Stimulated activated effector memory CD8-positive, alpha-beta T cell treated with anti-CD3 and anti-CD28 coated beads, Interleukin-12 subunit alpha, Interleukin-12 subunit beta, amount 100 ng/mL, for 72 hours (primary cell): ENCODE data around the gene GNA12.
"Not testable (repeated sequence)": the region's sequence is repeated elsewhere in the genome, so short reads cannot be mapped to it uniquely, and the experiment has no call there.

Experiments
- ATAC-seq: fragments of 150-1000 bp; cut with Tn5 transposase; 2 replicates; pipeline ENCODE4 v1.10.0; 2021
- DNase-seq, 2 donors: peaks; one replicate each; pipeline ENCODE4 v3.0.0; 2021 to 2022; ENCODE audit warnings: low spot score in 2 of 2
- H3K27ac Mint-ChIP-seq: one replicate; pipeline ENCODE4 v1.8.0; 2022; ENCODE audit warnings: mild to moderate bottlenecking, mixed read lengths
- H3K36me3 Mint-ChIP-seq: one replicate; pipeline ENCODE4 v1.8.0; 2022; ENCODE audit warnings: mild to moderate bottlenecking, mixed read lengths
- H3K4me1 Mint-ChIP-seq: one replicate; pipeline ENCODE4 v1.8.0; 2022; ENCODE audit warnings: mixed read lengths
- H3K4me3 Mint-ChIP-seq: one replicate; pipeline ENCODE4 v1.8.0; 2022; ENCODE audit warnings: mild to moderate bottlenecking, mixed read lengths
- H3K9me3 Mint-ChIP-seq: one replicate; pipeline ENCODE4 v1.8.0; 2022; ENCODE audit warnings: mixed read lengths

GNA12 gene

GRCh38 chr7:2726316-2727018 is 117.6 kb downstream of the GNA12 start:
- H3K36me3 Mint-ChIP-seq = no peaks in the 10 kb centered on the region
- H3K4me3 Mint-ChIP-seq = no peak overlapping the region
- no peaks in the 10 kb centered on the region for H3K4me1 Mint-ChIP-seq
- ATAC-seq (no peak), DNase-seq (no peak)
- H3K27ac Mint-ChIP-seq = peak overlapping the region; percentile 26
- no peaks in the 10 kb centered on the region for H3K9me3 Mint-ChIP-seq

- Mint-ChIP-seq H3K27ac (no peak overlapping the region), H3K4me1 (peaks cover 7% of the 10 kb centered on the region), H3K36me3 (peaks cover 8% of the 10 kb centered on the region), H3K4me3 (no peak overlapping the region), H3K9me3 (no peaks in the 10 kb centered on the region)
- DNase-seq (no peak), ATAC-seq (no peak)
Observed at GRCh38 chr7:2725178-2726105, 118.7 kb downstream of the GNA12 start.

GRCh38 chr7:2724453-2725177 is 119.5 kb downstream of the GNA12 start:
- H3K9me3 Mint-ChIP-seq = no peaks in the 10 kb centered on the region
- DNase-seq (no peak), ATAC-seq (no peak)
- no peak overlapping the region for H3K27ac Mint-ChIP-seq
- no peak overlapping the region for H3K4me3 Mint-ChIP-seq
- peaks cover 13% of the 10 kb centered on the region for H3K4me1 Mint-ChIP-seq
- peaks cover 8% of the 10 kb centered on the region for H3K36me3 Mint-ChIP-seq

GRCh38 chr7:2724036-2724435 is 120.1 kb downstream of the GNA12 start:
- H3K4me3 Mint-ChIP-seq, H3K27ac Mint-ChIP-seq: not testable (repeated sequence)

GRCh38 chr7:2723138-2723850 is 120.8 kb downstream of the GNA12 start:
- no peak overlapping the region for H3K27ac Mint-ChIP-seq
- DNase-seq (no peak), ATAC-seq (no peak)
- H3K36me3 Mint-ChIP-seq = peaks cover 8% of the 10 kb centered on the region
- no peaks in the 10 kb centered on the region for H3K9me3 Mint-ChIP-seq
- peaks cover 22% of the 10 kb centered on the region for H3K4me1 Mint-ChIP-seq
- H3K4me3 Mint-ChIP-seq = no peak overlapping the region

More at GRCh38 chr7:2724036-2724435, 120.1 kb downstream of the GNA12 start:
- H3K4me1 Mint-ChIP-seq = peaks cover 15% of the 10 kb centered on the region
- DNase-seq, H3K9me3 Mint-ChIP-seq, ATAC-seq, H3K36me3 Mint-ChIP-seq: not testable (repeated sequence)

GRCh38 chr7:2722591-2722990 is 121.5 kb downstream of the GNA12 start:
- Mint-ChIP-seq H3K4me3 (no peak overlapping the region), H3K9me3 (no peaks in the 10 kb centered on the region), H3K36me3 (peaks cover 8% of the 10 kb centered on the region), H3K4me1 (peaks cover 28% of the 10 kb centered on the region), H3K27ac (no peak overlapping the region)
- DNase-seq (no peak), ATAC-seq (no peak)

- H3K27ac Mint-ChIP-seq = no peak overlapping the region
- H3K4me3 Mint-ChIP-seq = no peak overlapping the region
- H3K36me3 Mint-ChIP-seq = peaks cover 8% of the 10 kb centered on the region
- DNase-seq (no peak), ATAC-seq (no peak)
- no peaks in the 10 kb centered on the region for H3K9me3 Mint-ChIP-seq
- H3K4me1 Mint-ChIP-seq = peaks cover 36% of the 10 kb centered on the region
Observed at GRCh38 chr7:2721842-2722241, 122.3 kb downstream of the GNA12 start.

- peak overlapping the region; percentile 43 for H3K4me3 Mint-ChIP-seq
- peaks cover 8% of the 10 kb centered on the region for H3K36me3 Mint-ChIP-seq
- H3K9me3 Mint-ChIP-seq = no peaks in the 10 kb centered on the region
- ATAC-seq (peak; percentile 46), DNase-seq (no peak)
- no peak overlapping the region for H3K27ac Mint-ChIP-seq
- peaks cover 54% of the 10 kb centered on the region for H3K4me1 Mint-ChIP-seq
Observed at GRCh38 chr7:2720024-2720423, 124.1 kb downstream of the GNA12 start.

- peaks cover 64% of the 10 kb centered on the region for H3K4me1 Mint-ChIP-seq
- H3K4me3 Mint-ChIP-seq = no peak overlapping the region
- DNase-seq (peak; percentile 54 to 80), ATAC-seq (peak; percentile 52)
- H3K9me3 Mint-ChIP-seq = no peaks in the 10 kb centered on the region
- no peak overlapping the region for H3K27ac Mint-ChIP-seq
- H3K36me3 Mint-ChIP-seq = peaks cover 8% of the 10 kb centered on the region
Observed at GRCh38 chr7:2719007-2719406, 125.1 kb downstream of the GNA12 start.

GRCh38 chr7:2718296-2718965 is 125.7 kb downstream of the GNA12 start:
- Mint-ChIP-seq H3K36me3 (peaks cover 8% of the 10 kb centered on the region), H3K4me1 (peaks cover 70% of the 10 kb centered on the region), H3K27ac (no peak overlapping the region), H3K9me3 (no peaks in the 10 kb centered on the region), H3K4me3 (no peak overlapping the region)
- ATAC-seq = no peak
- DNase-seq = no peak

GRCh38 chr7:2717293-2718261 is 126.5 kb downstream of the GNA12 start:
- Mint-ChIP-seq H3K4me3 (no peak overlapping the region), H3K36me3 (peaks cover 8% of the 10 kb centered on the region), H3K27ac (no peak overlapping the region), H3K4me1 (peaks cover 73% of the 10 kb centered on the region), H3K9me3 (no peaks in the 10 kb centered on the region)
- no peak for ATAC-seq
- no peak for DNase-seq

GRCh38 chr7:2716906-2717292 is 127.2 kb downstream of the GNA12 start:
- Mint-ChIP-seq H3K9me3 (no peaks in the 10 kb centered on the region), H3K27ac (peak overlapping the region; percentile 6), H3K36me3 (peaks cover 8% of the 10 kb centered on the region), H3K4me1 (peaks cover 78% of the 10 kb centered on the region), H3K4me3 (no peak overlapping the region)
- DNase-seq = no peak
- ATAC-seq = no peak

- peak overlapping the region; percentile 48 for H3K4me3 Mint-ChIP-seq
Observed at GRCh38 chr7:2716488-2716887, 127.6 kb downstream of the GNA12 start.

More at GRCh38 chr7:2716488-2716887, 127.6 kb downstream of the GNA12 start:
- peaks cover 80% of the 10 kb centered on the region for H3K4me1 Mint-ChIP-seq
- H3K9me3 Mint-ChIP-seq = no peaks in the 10 kb centered on the region
- peak overlapping the region; percentile 6 for H3K27ac Mint-ChIP-seq
- peaks cover 8% of the 10 kb centered on the region for H3K36me3 Mint-ChIP-seq
- no peak for DNase-seq
- no peak for ATAC-seq
